ENCODE data around the gene ANP32E.

DNA sequence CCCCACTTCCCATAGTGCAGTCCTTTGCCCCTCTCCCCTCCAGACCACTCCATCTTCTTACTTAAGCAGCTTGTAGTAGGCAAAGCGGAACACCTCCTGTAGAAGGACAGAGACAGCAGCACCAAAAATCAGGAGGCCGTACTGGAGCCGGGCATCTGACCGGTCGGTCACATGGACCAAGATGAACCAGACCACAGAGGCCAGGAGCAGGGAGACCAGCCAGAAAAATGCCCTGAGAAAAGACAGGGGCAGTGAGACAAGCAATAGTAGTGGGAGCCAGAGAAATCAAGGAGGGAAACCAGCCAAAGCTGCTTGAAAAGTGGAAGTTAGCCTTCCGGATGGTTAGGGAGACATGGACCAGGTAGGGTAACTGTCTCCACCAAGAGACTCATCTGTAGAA is 32.0 kb upstream of the ANP32E start:
- TF ChIP-seq POLR2A (IDR thresholded peaks at IDR 0.05), result no peak
- TF ChIP-seq, protein P1, sequence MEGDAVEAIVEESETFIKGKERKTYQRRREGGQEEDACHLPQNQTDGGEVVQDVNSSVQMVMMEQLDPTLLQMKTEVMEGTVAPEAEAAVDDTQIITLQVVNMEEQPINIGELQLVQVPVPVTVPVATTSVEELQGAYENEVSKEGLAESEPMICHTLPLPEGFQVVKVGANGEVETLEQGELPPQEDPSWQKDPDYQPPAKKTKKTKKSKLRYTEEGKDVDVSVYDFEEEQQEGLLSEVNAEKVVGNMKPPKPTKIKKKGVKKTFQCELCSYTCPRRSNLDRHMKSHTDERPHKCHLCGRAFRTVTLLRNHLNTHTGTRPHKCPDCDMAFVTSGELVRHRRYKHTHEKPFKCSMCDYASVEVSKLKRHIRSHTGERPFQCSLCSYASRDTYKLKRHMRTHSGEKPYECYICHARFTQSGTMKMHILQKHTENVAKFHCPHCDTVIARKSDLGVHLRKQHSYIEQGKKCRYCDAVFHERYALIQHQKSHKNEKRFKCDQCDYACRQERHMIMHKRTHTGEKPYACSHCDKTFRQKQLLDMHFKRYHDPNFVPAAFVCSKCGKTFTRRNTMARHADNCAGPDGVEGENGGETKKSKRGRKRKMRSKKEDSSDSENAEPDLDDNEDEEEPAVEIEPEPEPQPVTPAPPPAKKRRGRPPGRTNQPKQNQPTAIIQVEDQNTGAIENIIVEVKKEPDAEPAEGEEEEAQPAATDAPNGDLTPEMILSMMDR (IDR thresholded peaks at IDR 0.05), result no peak
